GM15510 (cell line): ENCODE measurements around the gene DDX10.

ENCODE experiments used
- POLR2A ChIP-seq: IDR thresholded peaks from 3 replicates; pipeline ENCODE4 v1.6.1; 2011; ENCODE audit warnings: borderline replicate concordance; ENCODE audit not compliant: insufficient read length; ENCODE audit errors: extremely low read depth

The DDX10 gene

GRCh38 chr11:108732395-108732794 lies 67.5 kb downstream of the DDX10 start:
- no peak for TF ChIP-seq POLR2A

DNA sequence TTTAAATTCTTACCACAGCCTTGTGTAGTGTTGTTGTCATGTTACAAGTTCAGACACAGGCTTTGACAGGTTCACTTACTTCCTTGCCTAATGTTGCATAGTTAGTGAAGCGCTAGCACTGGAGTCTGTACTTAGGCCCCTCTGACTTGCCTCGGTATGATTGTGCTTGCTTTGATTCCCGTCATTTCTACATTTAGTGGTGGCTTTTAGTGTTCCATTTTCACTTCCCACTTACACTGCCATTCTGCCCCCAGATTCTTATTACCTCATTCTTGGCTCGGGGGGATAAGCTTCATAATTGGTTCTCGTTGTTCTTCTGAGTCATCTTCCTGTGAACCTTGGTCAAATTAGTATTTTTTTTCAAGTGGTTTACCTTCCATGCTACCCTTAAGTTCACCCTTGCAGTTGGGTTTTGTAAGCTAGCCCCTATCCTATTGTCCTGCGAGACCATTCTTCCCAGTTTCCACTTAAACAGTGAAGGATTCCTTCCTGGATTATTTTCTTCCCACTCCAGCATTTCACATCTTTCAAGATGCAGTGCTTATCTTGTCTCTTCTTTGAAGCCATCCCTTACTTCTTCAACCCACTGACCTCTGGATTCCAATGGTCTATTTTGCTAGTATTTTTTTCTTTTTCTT lies 68.7 kb downstream of the DDX10 start:
- no peak for TF ChIP-seq POLR2A

DNA sequence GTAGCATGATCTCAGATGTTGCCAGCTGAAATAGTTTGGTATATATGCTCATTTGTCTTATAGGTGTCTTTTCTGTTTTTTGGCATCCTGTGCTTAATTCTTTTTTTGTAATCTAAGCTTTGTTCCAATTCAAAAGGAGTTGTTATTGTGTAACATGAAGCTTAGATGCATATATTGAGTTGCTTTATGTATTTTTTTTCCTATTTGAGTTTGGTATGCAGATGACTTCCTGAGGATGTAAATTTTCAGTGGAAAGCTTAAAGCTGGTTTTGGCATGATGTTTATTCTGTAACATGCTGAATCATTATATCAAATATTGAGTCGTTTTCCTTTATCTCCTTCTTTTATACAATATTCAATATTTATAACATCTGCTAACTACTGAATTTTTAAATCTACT lies 69.4 kb downstream of the DDX10 start:
- no peak for TF ChIP-seq POLR2A

- TF ChIP-seq POLR2A = no peak
Measured at GRCh38 chr11:108734956-108735559, 70.2 kb downstream of the DDX10 start.

DNA sequence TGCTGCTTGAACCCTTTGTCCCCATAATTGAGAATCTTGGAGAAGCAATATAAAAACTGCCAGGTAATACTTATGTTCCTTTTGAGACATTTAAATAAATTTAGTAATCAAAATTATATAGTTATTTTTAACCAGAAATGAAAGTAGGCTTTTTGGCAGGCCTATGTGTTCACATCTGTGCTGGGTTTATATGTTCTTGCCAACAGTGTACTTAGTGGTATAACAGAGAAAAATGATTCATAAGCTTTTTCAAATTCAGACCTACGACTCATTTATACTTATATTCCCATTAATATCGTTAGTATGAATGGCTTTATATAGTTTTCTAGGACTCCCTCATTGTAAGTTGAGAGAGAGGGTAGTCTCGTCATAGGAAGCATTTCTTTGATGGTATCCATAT lies 79.0 kb downstream of the DDX10 start:
- no peak for TF ChIP-seq POLR2A

DNA sequence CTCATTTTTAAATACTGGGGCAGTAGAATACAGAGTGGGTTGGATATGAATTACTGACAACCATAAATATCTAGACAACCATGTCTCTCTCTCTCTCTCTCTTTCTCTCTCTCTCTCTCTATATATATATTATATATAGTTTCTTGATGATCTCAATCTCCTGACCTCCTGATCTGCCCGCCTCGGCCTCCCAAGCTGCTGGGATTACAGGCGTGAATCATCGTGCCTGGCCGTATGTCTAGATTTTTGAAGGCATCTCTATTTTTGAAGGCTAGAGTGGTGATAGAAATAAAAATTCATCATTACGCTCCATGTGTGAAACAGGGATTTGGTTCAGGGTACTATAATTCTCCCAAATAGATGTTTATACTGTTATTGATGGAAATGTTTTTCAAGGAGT lies 84.1 kb downstream of the DDX10 start:
- TF ChIP-seq POLR2A = no peak

DNA sequence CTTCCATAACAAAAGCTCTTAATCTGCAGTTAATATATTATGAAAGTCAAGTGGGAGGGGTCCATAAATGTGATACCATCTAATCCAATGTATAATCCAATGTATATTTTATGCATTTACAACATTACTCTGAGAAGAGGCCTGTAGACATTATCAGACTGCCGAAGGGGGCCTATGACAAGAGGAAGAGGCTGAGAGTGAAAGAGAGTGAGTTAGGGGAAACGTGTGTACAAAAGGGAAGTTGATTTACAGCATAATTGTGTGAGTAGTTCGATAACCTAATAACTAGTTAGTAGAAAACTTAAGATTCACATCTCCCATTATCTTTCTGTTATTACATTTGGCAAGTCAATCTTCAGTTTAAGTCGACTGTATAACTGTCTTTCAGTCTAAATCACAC lies 86.6 kb downstream of the DDX10 start:
- TF ChIP-seq POLR2A = no peak

DNA sequence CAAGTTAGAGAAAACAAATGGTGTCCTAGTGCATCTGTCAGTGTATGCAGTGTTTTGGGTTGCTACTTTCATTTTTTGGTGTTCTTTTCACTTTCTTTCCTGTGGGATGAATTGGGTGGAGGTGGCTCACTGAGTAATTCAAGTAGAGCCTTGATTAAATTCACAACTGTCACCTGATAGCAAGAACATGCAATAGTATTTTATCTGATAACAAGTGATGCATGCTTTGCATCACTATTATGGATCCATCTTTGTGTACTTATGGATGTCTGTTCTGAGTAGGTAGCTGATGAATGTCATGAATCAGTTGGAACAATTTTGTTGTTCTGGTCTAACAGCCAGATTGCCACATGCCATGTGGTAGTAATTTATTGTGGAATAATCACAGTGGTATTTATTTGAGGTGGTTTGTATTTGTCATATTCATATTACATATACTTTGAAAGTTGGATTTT lies 87.5 kb downstream of the DDX10 start:
- no peak for TF ChIP-seq POLR2A

DNA sequence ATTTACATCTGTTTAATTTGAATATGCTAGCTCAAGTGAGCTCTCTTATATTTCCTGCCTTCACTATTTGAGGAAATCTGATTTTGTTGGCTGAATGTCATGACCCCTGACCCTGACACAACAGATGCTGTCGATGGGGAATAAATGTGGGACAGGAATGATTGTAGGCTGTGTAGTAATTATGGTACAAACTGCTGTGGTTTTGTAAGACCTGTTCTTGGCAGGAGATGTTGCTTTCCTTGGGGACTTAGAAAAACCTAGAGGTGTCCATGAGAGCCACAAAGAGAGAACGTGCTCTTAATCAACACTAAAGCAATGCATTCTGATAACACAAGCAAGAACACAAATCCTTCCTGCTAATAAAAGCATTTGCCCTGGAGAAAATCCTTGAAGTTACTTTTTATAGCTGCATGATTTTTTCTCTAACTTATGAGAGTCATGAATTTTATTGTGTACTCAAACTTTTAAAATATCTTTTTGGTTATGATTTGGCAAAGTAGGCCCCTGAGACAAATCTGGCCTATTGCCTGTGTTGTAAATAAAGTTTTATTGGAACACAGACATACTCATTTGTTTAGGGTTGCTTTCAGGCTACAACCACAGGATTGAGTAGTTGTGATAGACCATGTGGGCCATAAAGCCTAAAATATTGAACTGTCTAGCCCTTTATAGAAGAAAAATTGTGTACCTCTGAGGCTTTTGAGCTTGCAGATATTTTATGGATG lies 90.2 kb downstream of the DDX10 start:
- TF ChIP-seq POLR2A = no peak

GRCh38 chr11:108757630-108758029 lies 92.8 kb downstream of the DDX10 start:
- no peak for TF ChIP-seq POLR2A

GRCh38 chr11:108758458-108758857 lies 93.6 kb downstream of the DDX10 start:
- TF ChIP-seq POLR2A = no peak

- TF ChIP-seq POLR2A = no peak
Measured at GRCh38 chr11:108766596-108767173, 101.8 kb downstream of the DDX10 start.

DNA sequence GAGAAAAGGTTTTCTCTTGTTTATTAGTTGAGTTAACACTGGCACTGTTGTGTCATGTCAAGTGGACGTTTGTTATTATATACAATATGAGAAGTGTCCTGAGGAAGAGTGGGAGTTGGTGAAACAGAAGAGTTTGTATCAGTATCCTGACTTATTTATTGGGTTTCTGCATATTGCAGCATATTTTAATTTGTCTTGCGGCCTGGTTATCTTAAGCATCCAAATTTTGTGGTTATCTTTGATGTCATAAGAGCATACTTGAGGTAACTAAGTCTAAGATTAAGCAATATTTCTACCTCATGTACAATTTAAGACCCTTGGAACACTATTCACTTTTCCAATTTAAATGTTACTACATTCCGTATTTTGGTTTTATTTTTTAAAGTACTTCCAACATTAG lies 103.5 kb downstream of the DDX10 start:
- TF ChIP-seq POLR2A = no peak

DNA sequence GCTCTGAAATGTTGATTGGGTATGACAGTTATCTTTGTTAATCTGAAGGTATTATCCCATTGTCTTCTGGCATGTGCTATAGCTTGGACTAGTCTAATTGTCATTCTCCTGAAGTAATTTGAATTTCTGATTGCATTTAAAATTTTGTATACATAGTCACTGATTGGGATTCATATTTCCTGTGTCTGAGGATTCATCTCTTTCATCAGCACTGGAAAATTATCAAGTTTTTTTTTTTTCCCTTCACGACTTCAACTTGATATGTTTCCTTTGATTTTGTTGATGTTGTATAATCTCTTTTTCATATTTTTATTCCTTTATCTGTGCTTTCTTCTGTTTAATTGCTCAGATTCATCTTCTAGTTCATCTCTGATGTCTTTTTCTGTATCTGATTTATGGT lies 104.1 kb downstream of the DDX10 start:
- TF ChIP-seq POLR2A = no peak

DNA sequence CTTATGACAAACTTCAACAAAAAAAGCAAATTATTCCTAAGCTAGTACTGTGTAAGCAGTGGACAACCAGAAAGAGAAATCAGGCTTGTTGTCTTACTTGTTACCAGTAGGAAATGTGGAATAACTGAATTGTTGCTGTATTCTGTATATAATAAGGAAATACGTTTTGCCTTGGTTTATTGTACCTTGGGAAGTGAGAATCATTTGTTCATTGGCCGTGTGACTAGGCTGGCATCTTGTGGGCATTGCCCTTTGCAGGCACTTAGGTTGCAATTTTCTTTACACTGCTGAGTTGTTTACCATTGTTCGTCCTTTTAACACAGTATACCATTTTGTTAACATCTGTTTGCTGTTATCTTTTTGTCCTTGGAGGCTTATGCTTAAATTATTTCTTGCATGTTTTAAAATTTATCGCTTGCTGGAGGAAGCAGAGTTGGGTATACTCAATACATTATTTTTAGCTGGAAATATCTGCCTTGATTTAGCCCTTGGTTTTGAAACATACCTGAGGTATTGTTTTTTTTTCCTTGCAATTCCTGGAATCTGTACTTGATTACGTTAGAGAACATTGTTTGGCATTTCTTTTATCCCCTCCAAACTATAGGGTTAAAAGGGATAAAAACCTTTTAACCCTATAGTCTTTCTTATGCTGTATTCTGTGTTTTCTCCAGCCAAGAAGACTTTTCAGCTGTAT lies 109.3 kb downstream of the DDX10 start:
- TF ChIP-seq POLR2A = no peak

- TF ChIP-seq POLR2A = no peak
Measured at GRCh38 chr11:108775324-108775723, 110.5 kb downstream of the DDX10 start.

- no peak for TF ChIP-seq POLR2A
Measured at GRCh38 chr11:108780119-108780518, 115.2 kb downstream of the DDX10 start.
